ENCODE measurements around the gene SF3B1. TPM values are rescaled to one million over a fixed set of nuclear protein-coding genes. Genes with fewer than 3 reads are reported as not detected.
"Not testable (repeated sequence)": the region's sequence is repeated elsewhere in the genome, so short reads cannot be mapped to it uniquely, and the experiment has no call there.

SF3B1 gene
- total RNA-seq, 1 donor from 2014 or later = 143 TPM

- H3K9me3 ChIP-seq (replicated peaks) = no peaks in the 10 kb centered on the region
- peaks cover 13% of the 10 kb centered on the region for H3K36me3 ChIP-seq
- no peak for DNase-seq
- TF ChIP-seq, protein P1, sequence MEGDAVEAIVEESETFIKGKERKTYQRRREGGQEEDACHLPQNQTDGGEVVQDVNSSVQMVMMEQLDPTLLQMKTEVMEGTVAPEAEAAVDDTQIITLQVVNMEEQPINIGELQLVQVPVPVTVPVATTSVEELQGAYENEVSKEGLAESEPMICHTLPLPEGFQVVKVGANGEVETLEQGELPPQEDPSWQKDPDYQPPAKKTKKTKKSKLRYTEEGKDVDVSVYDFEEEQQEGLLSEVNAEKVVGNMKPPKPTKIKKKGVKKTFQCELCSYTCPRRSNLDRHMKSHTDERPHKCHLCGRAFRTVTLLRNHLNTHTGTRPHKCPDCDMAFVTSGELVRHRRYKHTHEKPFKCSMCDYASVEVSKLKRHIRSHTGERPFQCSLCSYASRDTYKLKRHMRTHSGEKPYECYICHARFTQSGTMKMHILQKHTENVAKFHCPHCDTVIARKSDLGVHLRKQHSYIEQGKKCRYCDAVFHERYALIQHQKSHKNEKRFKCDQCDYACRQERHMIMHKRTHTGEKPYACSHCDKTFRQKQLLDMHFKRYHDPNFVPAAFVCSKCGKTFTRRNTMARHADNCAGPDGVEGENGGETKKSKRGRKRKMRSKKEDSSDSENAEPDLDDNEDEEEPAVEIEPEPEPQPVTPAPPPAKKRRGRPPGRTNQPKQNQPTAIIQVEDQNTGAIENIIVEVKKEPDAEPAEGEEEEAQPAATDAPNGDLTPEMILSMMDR (IDR thresholded peaks at IDR 0.05; ENCODE audit: borderline replicate concordance) = no peak
- no peaks in the 10 kb centered on the region for H3K27me3 ChIP-seq (ENCODE audit: low read depth)
- no peaks in the 10 kb centered on the region for H3K4me1 ChIP-seq
- no peak overlapping the region for H3K4me3 ChIP-seq
- H3K27ac ChIP-seq (replicated peaks) = no peak overlapping the region
- intact Hi-C loops (cut with micrococcal nuclease) = no loop called here
These were observed 48.6 kb downstream of the SF3B1 start for GRCh38 chr2:197386242-197386641.

DNA sequence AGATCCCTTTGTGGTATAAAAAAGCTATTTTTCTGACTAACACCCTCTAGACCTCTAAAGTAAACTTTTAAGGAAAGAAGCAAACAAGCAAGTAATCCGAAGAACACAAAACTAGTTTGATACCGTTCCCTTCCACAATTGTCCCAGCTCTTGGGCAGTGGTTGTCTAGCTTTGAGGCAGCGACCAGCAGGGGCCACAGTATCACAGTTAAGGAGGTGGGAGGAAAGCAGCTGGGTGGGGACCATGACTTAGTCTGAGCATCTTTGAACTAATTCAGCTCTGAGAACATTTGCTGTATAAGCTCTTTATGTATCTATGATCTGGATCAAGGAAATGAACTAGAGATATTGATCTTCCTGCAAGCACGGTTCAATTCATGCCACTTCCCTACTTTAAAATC is 51.0 kb downstream of the SF3B1 start:
- Histone ChIP-seq H3K4me3 (no peak overlapping the region), H3K36me3 (no peaks in the 10 kb centered on the region), H3K9me3 (replicated peaks) (no peaks in the 10 kb centered on the region), H3K4me1 (no peaks in the 10 kb centered on the region), H3K27me3 (ENCODE audit: low read depth) (no peaks in the 10 kb centered on the region), H3K27ac (replicated peaks) (no peak overlapping the region)
- TF ChIP-seq, protein P1 (IDR thresholded peaks at IDR 0.05; ENCODE audit: borderline replicate concordance) = no peak
- intact Hi-C loops (cut with micrococcal nuclease) = no loop called here
- no peak for DNase-seq

DNA sequence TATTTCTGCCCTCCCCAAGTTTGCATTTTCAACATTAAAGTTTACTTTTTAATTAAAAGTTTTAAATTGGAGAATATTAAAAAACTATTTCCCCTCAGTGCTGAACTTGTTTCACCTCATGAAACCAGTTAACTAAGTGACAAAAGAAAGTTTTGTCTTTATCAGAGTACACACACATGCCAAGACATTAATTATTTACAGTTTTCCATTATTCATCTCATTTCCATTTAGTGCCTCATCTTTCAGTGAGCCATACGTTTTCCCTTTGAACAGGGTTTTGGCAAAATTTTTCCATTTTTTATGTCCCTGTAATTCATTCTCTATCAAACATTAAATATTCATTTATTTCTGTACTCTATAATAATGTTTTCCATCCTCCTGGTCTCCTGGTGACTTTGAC is 53.2 kb downstream of the SF3B1 start:
- no peaks in the 10 kb centered on the region for H3K9me3 ChIP-seq (replicated peaks)
- TF ChIP-seq, protein P1 (IDR thresholded peaks at IDR 0.05; ENCODE audit: borderline replicate concordance) = no peak
- H3K4me3 ChIP-seq = no peak overlapping the region
- H3K27ac ChIP-seq (replicated peaks) = no peak overlapping the region
- no peaks in the 10 kb centered on the region for H3K4me1 ChIP-seq
- no peaks in the 10 kb centered on the region for H3K27me3 ChIP-seq (ENCODE audit: low read depth)
- no peaks in the 10 kb centered on the region for H3K36me3 ChIP-seq
- intact Hi-C loops (cut with micrococcal nuclease) = no loop called here
- no peak for DNase-seq

GRCh38 chr2:197379918-197380309 is 54.9 kb downstream of the SF3B1 start:
- not testable (repeated sequence) for H3K27me3 ChIP-seq (ENCODE audit: low read depth); H3K36me3 ChIP-seq; H3K9me3 ChIP-seq (replicated peaks); H3K4me1 ChIP-seq; H3K27ac ChIP-seq (replicated peaks); DNase-seq; H3K4me3 ChIP-seq
- intact Hi-C loops (cut with micrococcal nuclease) = loop anchor here (5.0 to 10.0 kb wide), 3 partner anchors 185 to 368 kb away; no protein-coding TSS in a partner anchor

DNA sequence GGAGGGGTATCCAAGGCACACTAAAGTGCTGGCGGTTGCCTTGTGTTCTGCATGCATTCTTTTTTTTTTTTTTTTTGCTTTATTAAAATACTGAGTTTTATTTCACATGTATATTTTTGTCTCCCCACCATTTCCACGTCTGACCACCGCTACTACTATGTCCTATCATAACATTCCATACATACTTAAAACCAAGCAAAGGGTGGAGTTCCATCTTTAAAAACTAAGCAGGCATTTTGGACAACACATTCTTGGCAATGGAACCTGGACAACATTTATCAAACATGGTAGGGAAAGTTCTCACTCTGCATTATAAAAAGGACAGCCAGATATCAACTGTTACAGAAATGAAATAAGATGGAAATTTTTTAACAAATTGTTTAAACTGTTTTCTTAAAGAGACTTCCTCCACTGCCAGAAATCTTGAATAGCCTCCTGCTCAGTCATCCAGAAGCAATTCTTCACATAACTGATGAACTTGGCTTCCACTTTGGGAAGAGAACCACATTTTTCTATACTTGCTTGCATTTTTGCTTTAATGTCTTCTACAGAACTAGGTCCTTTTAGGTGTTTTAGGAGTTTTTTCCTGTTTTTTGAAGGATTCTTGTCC is 55.4 kb downstream of the SF3B1 start:
- not testable (repeated sequence) for H3K36me3 ChIP-seq; H3K27ac ChIP-seq (replicated peaks); H3K9me3 ChIP-seq (replicated peaks); H3K4me3 ChIP-seq; H3K27me3 ChIP-seq (ENCODE audit: low read depth); H3K4me1 ChIP-seq; DNase-seq
- intact Hi-C loops (cut with micrococcal nuclease) = loop anchor here (5.0 to 10.0 kb wide), 3 partner anchors 185 to 367 kb away; no protein-coding TSS in a partner anchor

GRCh38 chr2:197378494-197379307 is 56.1 kb downstream of the SF3B1 start:
- no peaks in the 10 kb centered on the region for H3K9me3 ChIP-seq (replicated peaks)
- TF ChIP-seq, protein P1 (IDR thresholded peaks at IDR 0.05; ENCODE audit: borderline replicate concordance) = peak; percentile 78
- H3K36me3 ChIP-seq = no peaks in the 10 kb centered on the region
- no peaks in the 10 kb centered on the region for H3K27me3 ChIP-seq (ENCODE audit: low read depth)
- no peak overlapping the region for H3K27ac ChIP-seq (replicated peaks)
- H3K4me1 ChIP-seq = no peaks in the 10 kb centered on the region
- no peak for DNase-seq
- no peak overlapping the region for H3K4me3 ChIP-seq
- intact Hi-C loops (cut with micrococcal nuclease) = loop anchor here (5.0 to 10.0 kb wide), 3 partner anchors 184 to 366 kb away; no protein-coding TSS in a partner anchor

All from left ventricle myocardium inferior (tissue), 1 donor.